NCI-H345 treated with DMSO at 0.1 percent for 48 hours (cell line): ENCODE measurements around the gene KCNK3.
"Not testable (repeated sequence)": the region's sequence is repeated elsewhere in the genome, so short reads cannot be mapped to it uniquely, and the experiment has no call there.

Experiments used
- DNase-seq: peaks from one replicate; lab custom pipeline; 2025; ENCODE audit not compliant: unreplicated experiment; lab: John Stamatoyannopoulos, UW

KCNK3 gene

GRCh38 chr2:26754972-26755670, 62.6 kb downstream of the KCNK3 start:
- peak; percentile 9 for DNase-seq

- DNase-seq: no peak
Measured at GRCh38 chr2:26756337-26756736, 63.8 kb downstream of the KCNK3 start.

- no peak for DNase-seq
Measured at GRCh38 chr2:26757873-26758789, 65.6 kb downstream of the KCNK3 start.

GRCh38 chr2:26758790-26759321, 66.3 kb downstream of the KCNK3 start:
- no peak for DNase-seq

- no peak for DNase-seq
Measured at GRCh38 chr2:26759845-26760244, 67.3 kb downstream of the KCNK3 start.

GRCh38 chr2:26760991-26761390, 68.5 kb downstream of the KCNK3 start:
- DNase-seq: not testable (repeated sequence)

- DNase-seq: no peak
Measured at GRCh38 chr2:26763019-26763418, 70.5 kb downstream of the KCNK3 start.

GRCh38 chr2:26764078-26764887, 71.8 kb downstream of the KCNK3 start, which contains the start of gene SLC35F6:
Gene SLC35F6 (plus strand): TSS chr2:26764284. CDS start chr2:26764350, 66 bp downstream.
- peak; percentile 64 for DNase-seq

- no peak for DNase-seq
Measured at GRCh38 chr2:26764906-26765305, 72.4 kb downstream of the KCNK3 start.

- no peak for DNase-seq
Measured at GRCh38 chr2:26765475-26766200, 73.1 kb downstream of the KCNK3 start.

- DNase-seq: no peak
Measured at GRCh38 chr2:26767129-26767528, 74.6 kb downstream of the KCNK3 start.

GRCh38 chr2:26767894-26768487, 75.5 kb downstream of the KCNK3 start:
- no peak for DNase-seq

GRCh38 chr2:26768759-26769088, 76.2 kb downstream of the KCNK3 start:
- DNase-seq: no peak

- no peak for DNase-seq
Measured at GRCh38 chr2:26769089-26769761, 76.7 kb downstream of the KCNK3 start.

GRCh38 chr2:26770986-26771586, 78.6 kb downstream of the KCNK3 start:
- DNase-seq: no peak

GRCh38 chr2:26772064-26773001, 79.8 kb downstream of the KCNK3 start:
- no peak for DNase-seq

- DNase-seq: no peak
Measured at GRCh38 chr2:26776195-26776800, 83.8 kb downstream of the KCNK3 start.

- no peak for DNase-seq
Measured at GRCh38 chr2:26778098-26778497, 85.6 kb downstream of the KCNK3 start.
